GM21367 (cell line): ENCODE data around the gene OR56A3.
A peak's percentile ranks its signal among the peaks of the same experiment; 100 is the strongest.
"Not testable (repeated sequence)": the region's sequence is repeated elsewhere in the genome, so short reads cannot be mapped to it uniquely, and the experiment has no call there.

ENCODE experiments used
- ATAC-seq: cut with Tn5 transposase; IDR thresholded peaks from one replicate; pipeline ENCODE4 v1.9.1; 2021; ENCODE audit not compliant: unreplicated experiment

The OR56A3 gene

GRCh38 chr11:5941951-5942350, at the start of gene OR56A3:
TSS of gene OR56A3 (plus strand) at chr11:5942251. CDS start at chr11:5947347, 5,096 bp downstream.
- ATAC-seq: no peak

- ATAC-seq: no peak
Observed at GRCh38 chr11:5892908-5893307, 49.1 kb upstream of the OR56A3 start, which contains the start of gene OR52E5. TSS of gene OR52E5 (plus strand) at chr11:5893208. CDS start at chr11:5900777, 7,569 bp downstream.

- no peak for ATAC-seq
Observed at GRCh38 chr11:5899534-5899933, 42.5 kb upstream of the OR56A3 start.

- no peak for ATAC-seq
Observed at GRCh38 chr11:5910540-5910939, 31.5 kb upstream of the OR56A3 start.

GRCh38 chr11:5922749-5923426, 19.2 kb upstream of the OR56A3 start:
- peak; percentile 83 for ATAC-seq

- peak; percentile 53 for ATAC-seq
Observed at GRCh38 chr11:5923427-5923776, 18.6 kb upstream of the OR56A3 start.

- ATAC-seq: no peak
Observed at GRCh38 chr11:5923794-5924193, 18.3 kb upstream of the OR56A3 start.

- no peak for ATAC-seq
Observed at GRCh38 chr11:5928271-5928670, 13.8 kb upstream of the OR56A3 start.

GRCh38 chr11:5928811-5929210, 13.2 kb upstream of the OR56A3 start:
- no peak for ATAC-seq

GRCh38 chr11:5929571-5930368, 12.3 kb upstream of the OR56A3 start:
- no peak for ATAC-seq

GRCh38 chr11:5930614-5931013, 11.4 kb upstream of the OR56A3 start:
- ATAC-seq: no peak

GRCh38 chr11:5931061-5931460, 11.0 kb upstream of the OR56A3 start:
- ATAC-seq: no peak

- ATAC-seq: no peak
Observed at GRCh38 chr11:5932671-5933070, 9.4 kb upstream of the OR56A3 start.

- no peak for ATAC-seq
Observed at GRCh38 chr11:5933116-5933515, 8.9 kb upstream of the OR56A3 start.

GRCh38 chr11:5937868-5938602, 4.0 kb upstream of the OR56A3 start:
- no peak for ATAC-seq

- no peak for ATAC-seq
Observed at GRCh38 chr11:5938603-5938965, 3.5 kb upstream of the OR56A3 start.

- no peak for ATAC-seq
Observed at GRCh38 chr11:5940748-5941147, 1.3 kb upstream of the OR56A3 start.

- ATAC-seq: no peak
Observed at GRCh38 chr11:5955586-5955985, 13.5 kb downstream of the OR56A3 start.

GRCh38 chr11:5960704-5961320, 18.8 kb downstream of the OR56A3 start:
- ATAC-seq: not testable (repeated sequence)

- no peak for ATAC-seq
Observed at GRCh38 chr11:5966958-5967357, 24.9 kb downstream of the OR56A3 start.

- no peak for ATAC-seq
Observed at GRCh38 chr11:5967708-5968107, 25.7 kb downstream of the OR56A3 start.
